Naive thymus-derived CD8-positive, alpha-beta T cell (primary cell): ENCODE results near the gene SLC7A10. TPM values are rescaled to one million over a fixed set of nuclear protein-coding genes. Genes with fewer than 3 reads are reported as not detected.

Source experiments
- ATAC-seq, 2 donors: fragments of 150-1000 bp; cut with Tn5 transposase in 1 of 2; sonication (Bioruptor Pico), chemical (Tn5 transposase) in 1 of 2; 1 replicate in 1 of 2; 2 replicates in 1 of 2; pipeline ENCODE4 v1.10.0; 2021; ENCODE audit warnings: mild to moderate bottlenecking in 2 of 2, moderate library complexity in 2 of 2
- POLR2A ChIA-PET: fragments of 350-600 bp; sonication (Branson Sonifier 250); formaldehyde crosslinking; loops from one replicate; lab custom pipeline; 2021; ENCODE audit warnings: antibody characterized with exemption; lab: Charles Lee
- DNase-seq, 10 donors: peaks; one replicate each; pipeline versions ENCODE4 v3.0.0 to v3.0.0-alpha.2; 2020 to 2022
- H3K27ac Mint-ChIP-seq, 10 donors: one replicate each; pipeline ENCODE4 v1.8.0; 2020 to 2022; ENCODE audit warnings: mild to moderate bottlenecking in 10 of 10, mixed read lengths in 10 of 10, moderate library complexity in 4 of 10, inconsistent platforms in 1 of 10
- H3K27me3 Mint-ChIP-seq, 5 donors: one replicate each; pipeline ENCODE4 v1.8.0; 2021 to 2022; ENCODE audit warnings: mixed read lengths in 5 of 5
- H3K36me3 Mint-ChIP-seq, 3 donors: one replicate each; pipeline ENCODE4 v1.8.0; 2020 to 2022; ENCODE audit warnings: mixed read lengths in 3 of 3, mild to moderate bottlenecking in 2 of 3, inconsistent platforms in 1 of 3
- H3K4me1 Mint-ChIP-seq, 4 donors: one replicate each; pipeline ENCODE4 v1.8.0; 2021 to 2022; ENCODE audit warnings: mixed read lengths in 4 of 4
- H3K4me3 Mint-ChIP-seq, 10 donors: one replicate each; pipeline ENCODE4 v1.8.0; 2020 to 2022; ENCODE audit warnings: mild to moderate bottlenecking in 10 of 10, mixed read lengths in 10 of 10, moderate library complexity in 6 of 10, inconsistent platforms in 1 of 10
- H3K9me3 Mint-ChIP-seq, 9 donors: one replicate each; pipeline ENCODE4 v1.8.0; 2020 to 2022; ENCODE audit warnings: mixed read lengths in 9 of 9, mild to moderate bottlenecking in 3 of 9, inconsistent platforms in 1 of 9, moderate library complexity in 1 of 9
- polyA plus RNA-seq, 3 donors: library from polyadenylated mRNA; unstranded; fragments of 300-500 nt; fragmentation: Illumina TruSeq; gene quantifications; one replicate each; pipeline ENCODE4 v1.2.3, GENCODE V29; 2021
- total RNA-seq, 8 experiments: library from RNA in 2 of 8; stranded (reverse) in 2 of 8; gene quantifications; one replicate each; pipeline ENCODE4 v1.2.3 and lab custom pipeline; 2021 to 2026

Gene SLC7A10
- total RNA-seq: not detected
- polyA plus RNA-seq: not detected
- total RNA-seq (lab: John Stamatoyannopoulos, UW): 0 reads per million in 6 experiments

GRCh38 chr19:33225458-33225926 is at the start of gene SLC7A10:
SLC7A10 (minus strand) TSS chr19:33225850; CDS start chr19:33225703, 147 bp downstream.
- peak; percentile 29 to 53 for ATAC-seq
- peaks cover 9 to 12% (median 11%) of the 10 kb centered on the region in 4 donors for H3K4me1 Mint-ChIP-seq
- peak within 1 kb of the TSS; percentile 63 to 91 (median 76) for H3K4me3 Mint-ChIP-seq
- H3K9me3 Mint-ChIP-seq: peaks cover 8 to 39% (median 20%) of the 10 kb centered on the region in 9 donors
- peaks cover 26 to 84% (median 55%) of the 10 kb centered on the region in 5 donors for H3K27me3 Mint-ChIP-seq
- POLR2A ChIA-PET: no interaction called here
- H3K36me3 Mint-ChIP-seq: peaks cover 11 to 20% (median 12%) of the 10 kb centered on the region in 3 donors
- DNase-seq: no peak
- H3K27ac Mint-ChIP-seq: peak within 1 kb of the TSS in 1 of 10 donors; percentile 90

DNA sequence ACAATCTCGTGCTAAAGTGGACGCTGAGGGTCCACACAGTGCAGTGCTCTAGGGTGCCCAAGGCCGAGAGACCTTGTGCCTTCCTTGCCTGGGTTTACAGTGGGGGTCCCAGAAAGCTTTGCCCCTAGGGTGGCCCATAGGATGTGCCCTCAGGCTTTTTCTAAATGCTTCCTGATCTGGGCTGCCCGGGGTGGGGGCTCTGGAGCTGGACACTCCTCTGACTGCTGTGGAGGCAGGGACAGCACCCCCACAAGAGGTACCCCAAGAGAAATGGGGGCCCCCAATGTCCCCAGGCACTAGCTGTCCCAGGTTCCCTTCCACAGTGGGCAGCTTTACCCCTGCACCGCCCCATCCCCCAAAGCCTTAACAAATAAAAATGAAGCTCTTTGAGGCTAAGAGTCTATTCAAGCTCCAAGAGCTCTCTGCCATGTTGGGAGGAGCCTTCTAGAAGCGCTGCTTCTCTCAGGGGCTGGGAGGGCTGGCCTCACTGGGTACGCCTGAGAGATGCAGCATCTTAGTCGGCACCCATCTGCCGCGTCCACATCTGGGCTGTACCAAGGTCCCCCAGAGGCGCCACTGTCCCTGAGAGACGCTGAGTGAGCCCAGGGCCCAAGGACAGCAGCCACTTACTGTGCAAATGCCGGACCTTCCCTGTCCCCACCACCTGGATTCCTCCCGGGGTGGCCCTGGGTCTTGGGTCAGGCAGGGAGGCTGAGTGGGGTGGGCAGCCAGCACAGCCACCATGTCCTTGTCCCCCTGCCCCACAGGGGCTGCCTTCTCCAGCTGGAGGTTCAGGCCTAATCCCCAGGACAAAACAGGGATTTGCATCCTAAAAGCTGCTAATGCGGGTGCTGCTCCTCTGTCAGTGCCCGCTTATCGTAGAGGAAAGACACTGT is 49.3 kb upstream of the SLC7A10 start:
- Mint-ChIP-seq H3K4me3 (no peak overlapping the region), H3K9me3 (no peaks in the 10 kb centered on the region), H3K4me1 (peaks cover 0 to 6% (median 1%) of the 10 kb centered on the region in 4 donors), H3K36me3 (no peaks in the 10 kb centered on the region), H3K27me3 (peaks cover 0 to 2% (median 0%) of the 10 kb centered on the region in 5 donors), H3K27ac (no peak overlapping the region)
- POLR2A ChIA-PET: no interaction called here
- DNase-seq (no peak), ATAC-seq (no peak)

DNA sequence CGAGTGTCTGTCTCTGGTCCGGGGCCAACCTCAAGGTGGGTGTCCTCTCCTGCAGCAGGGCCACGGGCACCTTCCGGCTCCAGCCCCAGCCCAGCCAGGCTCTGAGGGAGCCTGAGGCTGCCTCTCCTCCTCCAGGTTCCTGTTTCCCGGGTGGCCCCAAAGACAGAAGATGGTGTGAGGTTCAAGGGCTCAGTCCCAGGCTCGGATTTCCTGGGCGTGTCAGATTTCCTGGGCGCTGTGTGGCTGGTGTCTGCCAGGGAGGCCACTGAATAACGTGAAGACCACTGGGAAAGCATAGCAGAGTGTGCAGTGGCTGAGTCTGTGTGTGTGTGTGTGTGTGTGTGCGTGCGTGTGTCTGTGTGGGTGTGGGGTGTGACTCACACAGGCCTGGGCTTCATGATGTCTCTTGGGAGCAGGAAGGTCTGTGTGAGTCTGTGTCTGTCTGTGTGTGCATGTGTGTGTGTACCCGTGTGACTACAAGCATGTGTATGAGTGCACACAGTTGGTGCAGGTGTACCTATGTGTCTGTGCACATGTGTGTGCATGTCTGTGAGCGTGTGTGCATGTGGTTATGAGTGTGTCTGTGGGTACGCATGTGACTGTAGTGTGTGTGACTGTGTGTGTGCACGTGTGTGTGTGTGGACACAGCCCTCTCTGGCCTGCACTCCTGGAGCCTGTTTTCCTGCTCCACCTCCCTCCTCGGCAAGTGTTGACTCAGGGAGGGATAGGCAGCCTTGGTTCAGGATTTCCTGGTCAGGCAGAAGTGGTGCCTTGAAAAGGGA is 48.4 kb upstream of the SLC7A10 start:
- H3K4me1 Mint-ChIP-seq: peaks cover 0 to 5% (median 1%) of the 10 kb centered on the region in 4 donors
- ATAC-seq (no peak), DNase-seq (no peak)
- no peaks in the 10 kb centered on the region for H3K9me3 Mint-ChIP-seq
- no peaks in the 10 kb centered on the region for H3K36me3 Mint-ChIP-seq
- peak overlapping the region in 1 of 10 donors; percentile 5 for H3K27ac Mint-ChIP-seq
- H3K4me3 Mint-ChIP-seq: no peak overlapping the region
- POLR2A ChIA-PET: no interaction called here
- peaks cover 0 to 2% (median 0%) of the 10 kb centered on the region in 5 donors for H3K27me3 Mint-ChIP-seq

GRCh38 chr19:33273065-33273736 is 47.6 kb upstream of the SLC7A10 start:
- Mint-ChIP-seq H3K27ac (peak overlapping the region in 1 of 10 donors; percentile 49), H3K9me3 (no peaks in the 10 kb centered on the region), H3K27me3 (peaks cover 0 to 2% (median 0%) of the 10 kb centered on the region in 5 donors), H3K4me3 (no peak overlapping the region), H3K4me1 (peaks cover 0 to 5% (median 1%) of the 10 kb centered on the region in 4 donors), H3K36me3 (no peaks in the 10 kb centered on the region)
- DNase-seq (no peak), ATAC-seq (no peak)
- POLR2A ChIA-PET: no interaction called here

DNA sequence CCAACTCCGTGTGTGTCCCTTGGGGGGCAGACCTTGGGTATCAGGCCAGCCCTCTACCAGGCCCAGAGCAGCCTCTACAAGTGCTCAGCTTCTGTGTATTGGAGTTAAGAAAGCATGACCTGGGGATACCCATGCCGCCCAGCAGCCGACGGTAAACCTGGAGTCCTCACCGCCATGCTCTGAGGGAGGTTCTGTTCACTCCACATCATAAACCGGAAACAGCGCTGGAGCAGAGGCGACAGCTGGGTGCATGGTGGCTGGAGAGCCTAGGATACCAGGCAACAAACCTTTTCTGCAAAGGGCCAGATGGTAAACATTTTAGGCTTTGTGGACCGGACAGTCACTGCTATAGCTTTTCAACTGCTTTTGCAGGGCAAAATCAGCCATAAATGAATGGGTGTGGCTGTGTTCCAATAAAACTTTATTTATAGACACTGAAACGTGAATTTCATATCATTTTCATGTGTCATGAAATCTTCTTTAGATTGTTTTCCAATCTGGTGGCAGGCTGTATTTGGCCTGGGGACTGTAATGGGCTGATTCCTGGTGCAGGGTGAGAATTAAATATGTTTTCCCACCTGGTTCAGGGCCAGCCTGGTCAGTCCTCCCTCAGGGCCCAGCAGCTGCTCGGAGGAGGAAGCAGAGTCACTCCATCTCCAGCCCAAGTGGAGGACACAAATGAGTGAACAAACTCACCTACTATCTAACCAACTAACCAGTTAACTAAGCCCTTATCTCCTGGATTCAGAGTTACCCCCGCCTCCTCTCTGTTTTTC is 45.8 kb upstream of the SLC7A10 start:
- ATAC-seq (no peak), DNase-seq (no peak)
- peaks cover 0 to 5% (median 1%) of the 10 kb centered on the region in 4 donors for H3K4me1 Mint-ChIP-seq
- no peaks in the 10 kb centered on the region for H3K9me3 Mint-ChIP-seq
- POLR2A ChIA-PET: no interaction called here
- H3K4me3 Mint-ChIP-seq: no peak overlapping the region
- no peaks in the 10 kb centered on the region for H3K36me3 Mint-ChIP-seq
- H3K27me3 Mint-ChIP-seq: no peaks in the 10 kb centered on the region
- no peak overlapping the region for H3K27ac Mint-ChIP-seq

DNA sequence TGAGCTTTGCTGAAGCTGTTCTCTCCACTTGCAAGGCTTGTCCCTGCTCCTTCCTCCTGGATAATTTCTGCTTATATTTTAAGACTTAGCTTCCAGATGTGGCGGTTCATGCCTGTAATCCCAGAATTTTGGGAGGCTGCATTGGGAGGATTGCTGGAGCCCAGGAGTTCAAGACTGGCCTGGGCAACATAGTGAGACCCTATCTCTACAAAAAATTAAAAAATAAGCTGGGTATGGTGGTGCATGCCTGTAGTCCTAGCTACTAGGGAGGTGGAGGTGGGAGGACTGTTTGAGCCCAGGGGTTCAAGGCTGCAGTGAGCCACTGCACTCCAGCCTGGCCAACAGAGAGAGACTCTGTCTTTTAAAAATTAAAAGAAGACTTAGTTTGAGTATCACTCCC is 45.1 kb upstream of the SLC7A10 start:
- POLR2A ChIA-PET: no interaction called here

DNA sequence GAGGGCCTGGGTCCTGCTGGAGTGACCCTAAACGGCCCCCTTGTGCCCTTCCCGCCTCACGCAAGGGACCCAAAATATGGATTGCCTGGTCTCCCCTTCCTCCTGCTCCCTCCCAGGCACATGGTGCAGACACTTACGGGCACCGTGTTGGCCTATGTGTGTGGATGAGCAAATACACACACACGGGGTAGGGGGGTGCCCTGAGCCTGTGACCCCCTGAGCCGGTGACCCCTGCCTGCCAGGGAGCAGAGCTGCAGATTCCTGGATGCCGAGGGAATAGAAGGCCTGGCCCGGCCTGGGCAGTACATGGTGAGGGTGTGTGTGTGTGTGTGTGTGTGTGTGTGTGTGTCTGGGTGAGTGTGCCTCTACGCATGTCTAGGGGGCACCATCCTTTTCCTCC is 43.4 kb upstream of the SLC7A10 start:
- Mint-ChIP-seq H3K36me3 (no peaks in the 10 kb centered on the region), H3K27me3 (peaks cover 0 to 13% (median 5%) of the 10 kb centered on the region in 5 donors), H3K4me3 (no peak overlapping the region), H3K4me1 (peaks cover 0 to 3% (median 2%) of the 10 kb centered on the region in 4 donors), H3K27ac (no peak overlapping the region), H3K9me3 (no peaks in the 10 kb centered on the region)
- POLR2A ChIA-PET: no interaction called here
- ATAC-seq (no peak), DNase-seq (no peak)

More for the DNA sequence above, 45.1 kb upstream of the SLC7A10 start:
- no peak for ATAC-seq
- H3K36me3 Mint-ChIP-seq: no peaks in the 10 kb centered on the region
- H3K4me1 Mint-ChIP-seq: peaks cover 0 to 5% (median 1%) of the 10 kb centered on the region in 4 donors
- no peak overlapping the region for H3K27ac Mint-ChIP-seq
- DNase-seq: no peak
- H3K27me3 Mint-ChIP-seq: no peaks in the 10 kb centered on the region
- no peak overlapping the region for H3K4me3 Mint-ChIP-seq
- H3K9me3 Mint-ChIP-seq: no peaks in the 10 kb centered on the region

- DNase-seq: no peak
- Mint-ChIP-seq H3K4me3 (no peak overlapping the region), H3K36me3 (no peaks in the 10 kb centered on the region), H3K27ac (no peak overlapping the region), H3K9me3 (no peaks in the 10 kb centered on the region), H3K27me3 (peaks cover 0 to 19% (median 5%) of the 10 kb centered on the region in 5 donors), H3K4me1 (peaks cover 0 to 3% (median 1%) of the 10 kb centered on the region in 4 donors)
- no peak for ATAC-seq
- POLR2A ChIA-PET: no interaction called here
These were observed 42.7 kb upstream of the SLC7A10 start for GRCh38 chr19:33268162-33268991.

GRCh38 chr19:33267706-33268105 is 42.1 kb upstream of the SLC7A10 start:
- H3K36me3 Mint-ChIP-seq: no peaks in the 10 kb centered on the region
- no peaks in the 10 kb centered on the region for H3K9me3 Mint-ChIP-seq
- peaks cover 0 to 3% (median 2%) of the 10 kb centered on the region in 4 donors for H3K4me1 Mint-ChIP-seq
- H3K4me3 Mint-ChIP-seq: no peak overlapping the region
- DNase-seq: no peak
- peaks cover 0 to 23% (median 6%) of the 10 kb centered on the region in 5 donors for H3K27me3 Mint-ChIP-seq
- no peak for ATAC-seq
- no peak overlapping the region for H3K27ac Mint-ChIP-seq
- POLR2A ChIA-PET: no interaction called here

- no peak overlapping the region for H3K27ac Mint-ChIP-seq
- H3K9me3 Mint-ChIP-seq: no peaks in the 10 kb centered on the region
- H3K36me3 Mint-ChIP-seq: peaks cover 0 to 2% (median 0%) of the 10 kb centered on the region in 3 donors
- ATAC-seq (no peak), DNase-seq (no peak)
- H3K27me3 Mint-ChIP-seq: peaks cover 1 to 30% (median 13%) of the 10 kb centered on the region in 5 donors
- H3K4me1 Mint-ChIP-seq: peaks cover 2 to 8% (median 4%) of the 10 kb centered on the region in 4 donors
- POLR2A ChIA-PET: no interaction called here
- no peak overlapping the region for H3K4me3 Mint-ChIP-seq
These were observed 41.4 kb upstream of the SLC7A10 start for GRCh38 chr19:33266974-33267484.
